Measurements from ENCODE around the gene LYSMD4.

The LYSMD4 gene

GRCh38 chr15:99721896-99722295 lies 11.3 kb downstream of the LYSMD4 start:
- H3K27ac ChIP-seq = no peak overlapping the region
- TF ChIP-seq ZFX (IDR thresholded peaks at IDR 0.05; ENCODE audit: borderline replicate concordance) = no peak
- no peak for TF ChIP-seq CTCF (IDR thresholded peaks at IDR 0.05)

DNA sequence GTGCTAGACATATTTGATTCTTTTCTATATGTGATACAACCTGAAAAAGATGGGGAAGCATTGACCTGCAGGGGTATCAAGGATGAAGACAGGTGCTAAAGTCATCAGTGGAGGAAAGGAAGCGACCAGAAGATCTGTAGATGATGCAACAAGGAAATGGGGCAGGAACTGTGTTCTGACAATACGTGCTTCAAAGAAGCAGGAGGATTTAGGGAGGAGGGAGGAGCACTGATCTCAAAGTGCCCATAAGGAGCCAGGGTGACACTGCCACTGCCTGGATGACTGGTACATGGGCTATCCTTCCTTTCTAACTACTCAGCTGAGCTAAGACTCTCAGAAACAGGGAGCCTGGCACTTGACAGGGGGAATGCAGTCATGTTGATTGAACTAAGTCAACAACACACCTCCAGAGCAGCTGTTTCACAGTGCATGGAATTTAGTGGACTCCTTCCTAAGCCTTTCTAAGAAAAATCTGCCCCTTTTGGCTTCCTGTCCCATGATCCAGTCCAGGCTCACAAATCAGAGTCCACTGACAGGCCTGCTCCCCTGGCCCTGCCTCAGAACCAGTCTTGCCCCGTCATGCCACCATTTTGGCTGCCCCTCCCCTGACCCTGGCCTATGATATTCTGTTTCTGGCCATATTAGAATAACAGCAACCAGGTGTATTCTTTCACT lies 12.0 kb downstream of the LYSMD4 start:
- no peak overlapping the region for H3K27ac ChIP-seq
- TF ChIP-seq ZFX (IDR thresholded peaks at IDR 0.05; ENCODE audit: borderline replicate concordance) (no peak), CTCF (IDR thresholded peaks at IDR 0.05) (no peak)

- TF ChIP-seq ZFX (IDR thresholded peaks at IDR 0.05; ENCODE audit: borderline replicate concordance) = no peak
- no peak for TF ChIP-seq CTCF (IDR thresholded peaks at IDR 0.05)
- H3K27ac ChIP-seq = no peak overlapping the region
These were observed 12.7 kb downstream of the LYSMD4 start for GRCh38 chr15:99720533-99720932.

- H3K27ac ChIP-seq = no peak overlapping the region
- no peak for TF ChIP-seq ZFX (IDR thresholded peaks at IDR 0.05; ENCODE audit: borderline replicate concordance)
- no peak for TF ChIP-seq CTCF (IDR thresholded peaks at IDR 0.05)
These were observed 14.1 kb downstream of the LYSMD4 start for GRCh38 chr15:99719096-99719541.

- H3K27ac ChIP-seq = no peak overlapping the region
- TF ChIP-seq ZFX (IDR thresholded peaks at IDR 0.05; ENCODE audit: borderline replicate concordance) (no peak), CTCF (IDR thresholded peaks at IDR 0.05) (no peak)
These were observed 14.8 kb downstream of the LYSMD4 start for GRCh38 chr15:99718421-99718820.

DNA sequence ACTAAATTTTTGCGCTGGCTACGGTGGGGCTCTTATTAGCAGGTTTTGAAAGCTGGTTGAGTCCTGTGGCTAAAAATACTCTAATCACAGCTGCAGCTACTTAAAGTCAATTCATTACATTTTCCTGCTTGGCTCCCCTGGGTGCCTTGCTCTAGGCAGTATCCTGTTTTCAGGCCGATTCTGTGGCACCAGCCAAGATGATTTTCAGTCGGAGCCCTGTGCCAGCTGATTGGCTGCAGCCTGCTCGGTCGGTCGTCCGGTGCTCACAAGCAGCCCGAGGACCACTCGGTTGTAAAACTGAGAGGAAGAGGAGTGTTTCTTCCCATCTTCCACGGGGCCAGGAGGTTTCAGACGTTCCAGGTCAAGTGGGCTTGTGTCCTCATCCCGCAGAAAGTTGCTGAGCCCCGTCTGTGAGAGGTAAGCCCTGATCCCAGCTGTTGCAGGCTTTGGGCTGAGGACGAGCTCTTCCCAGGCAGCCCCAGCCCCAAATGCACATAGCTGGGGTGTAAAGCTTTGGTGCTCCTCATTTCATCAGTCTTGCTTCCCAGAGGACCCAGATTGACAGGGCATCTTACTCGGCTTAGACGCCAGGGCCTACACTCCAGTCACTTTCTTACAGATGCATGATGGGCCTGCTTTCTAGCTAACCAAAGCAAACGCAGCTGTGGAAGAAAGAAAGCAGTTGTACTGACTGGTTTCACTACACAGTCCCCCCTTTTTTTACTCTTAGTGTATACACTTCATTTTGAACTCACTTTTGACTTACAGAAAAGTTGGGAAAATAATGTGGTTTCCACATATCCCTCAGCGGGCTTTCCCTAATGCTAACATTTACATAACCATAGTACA lies 15.9 kb downstream of the LYSMD4 start:
- TF ChIP-seq ZFX (IDR thresholded peaks at IDR 0.05; ENCODE audit: borderline replicate concordance) = no peak
- no peak for TF ChIP-seq CTCF (IDR thresholded peaks at IDR 0.05)
- H3K27ac ChIP-seq = no peak overlapping the region

GRCh38 chr15:99716540-99717095 lies 16.6 kb downstream of the LYSMD4 start:
- H3K27ac ChIP-seq = no peak overlapping the region
- no peak for TF ChIP-seq CTCF (IDR thresholded peaks at IDR 0.05)
- TF ChIP-seq ZFX (IDR thresholded peaks at IDR 0.05; ENCODE audit: borderline replicate concordance) = no peak
